NCI-H2227 treated with DMSO at 0.1 percent for 48 hours (cell line): ENCODE results near the gene GBP7.
"Not testable (repeated sequence)": the region's sequence is repeated elsewhere in the genome, so short reads cannot be mapped to it uniquely, and the experiment has no call there.

ENCODE experiments used
- DNase-seq: peaks from one replicate; lab custom pipeline; 2025; lab: John Stamatoyannopoulos, UW

Gene GBP7

DNA sequence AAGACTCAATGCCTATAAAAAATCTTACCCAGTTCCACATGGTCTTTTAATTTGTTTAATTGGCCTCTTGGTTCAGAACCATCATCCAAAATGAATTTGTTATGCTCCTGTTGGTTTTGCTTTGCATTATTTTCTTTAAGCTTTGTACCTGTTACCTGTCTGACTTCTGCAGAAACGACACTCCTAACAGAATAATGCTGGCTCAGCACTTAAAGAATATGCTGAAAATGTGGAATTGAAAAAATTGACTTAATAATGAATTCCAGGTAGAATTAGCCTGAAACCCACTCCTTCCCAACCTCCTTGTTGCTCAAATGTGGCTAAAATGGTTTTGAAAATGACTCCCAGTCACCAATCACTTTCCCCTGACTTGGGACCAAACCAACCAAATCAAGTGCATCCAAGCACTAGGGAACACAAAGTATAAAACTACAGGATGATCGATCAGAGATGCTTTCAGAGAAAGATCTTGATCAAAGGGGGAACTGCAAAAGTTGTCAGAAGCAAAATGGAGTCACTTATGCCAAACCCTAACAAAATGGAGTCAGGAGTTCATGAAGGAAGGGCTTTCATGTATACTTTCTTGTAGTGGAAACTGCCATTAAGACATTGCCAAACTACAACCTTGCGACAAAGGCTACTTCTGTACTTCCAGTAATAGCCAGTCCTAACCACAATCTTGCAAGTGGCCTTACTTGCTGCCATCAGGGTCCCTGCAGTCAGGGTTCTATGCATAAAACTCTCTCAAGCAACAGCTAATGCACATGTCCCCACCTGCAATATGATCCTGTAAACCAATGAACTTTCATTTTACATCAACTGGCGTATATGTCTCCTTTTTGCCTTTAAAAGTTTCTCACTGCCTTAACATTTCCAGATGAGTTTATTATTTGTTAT is 5.4 kb downstream of the GBP7 start:
- DNase-seq: no peak

DNA sequence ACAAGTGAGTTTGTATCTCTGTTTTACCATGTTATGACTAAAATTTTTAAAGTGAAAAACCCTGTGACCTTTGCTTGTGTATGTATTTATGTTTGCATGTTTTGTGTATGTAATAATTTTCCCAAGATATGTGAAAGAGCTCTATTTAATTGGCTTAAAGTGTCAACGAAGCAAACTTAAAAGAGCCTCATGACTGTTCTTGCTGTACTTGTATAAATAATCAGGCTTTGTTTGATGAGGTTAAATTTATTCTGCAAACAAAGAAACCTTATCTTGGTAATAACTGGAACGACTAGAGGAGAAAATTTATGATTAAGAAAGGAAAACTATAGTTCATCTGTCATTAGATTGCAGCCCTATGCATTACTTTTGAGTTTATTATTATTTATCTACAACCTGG is 6.6 kb downstream of the GBP7 start:
- DNase-seq: no peak

- DNase-seq: no peak
Observed at GRCh38 chr1:89167590-89168230, 8.1 kb downstream of the GBP7 start.

GRCh38 chr1:89166705-89167104 is 9.1 kb downstream of the GBP7 start:
- no peak for DNase-seq

DNA sequence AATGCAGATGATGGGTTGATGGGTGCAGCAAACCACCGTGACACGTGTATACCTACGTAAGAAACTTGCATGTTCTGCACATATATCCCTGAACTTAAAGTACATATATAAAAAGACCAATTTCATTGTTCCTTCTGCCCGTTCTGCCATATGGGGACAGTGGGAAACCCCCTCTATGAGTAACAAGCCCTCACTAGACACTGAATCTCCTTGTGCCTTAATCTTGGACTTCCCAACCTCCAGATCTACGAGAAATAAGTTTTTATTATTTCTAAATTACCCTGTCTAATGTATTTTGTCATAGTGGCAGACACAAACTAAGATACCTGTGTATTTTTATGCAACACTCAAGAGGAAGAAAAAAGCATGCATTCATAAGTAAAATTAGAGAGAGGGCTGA is 10.0 kb downstream of the GBP7 start:
- DNase-seq: no peak

DNA sequence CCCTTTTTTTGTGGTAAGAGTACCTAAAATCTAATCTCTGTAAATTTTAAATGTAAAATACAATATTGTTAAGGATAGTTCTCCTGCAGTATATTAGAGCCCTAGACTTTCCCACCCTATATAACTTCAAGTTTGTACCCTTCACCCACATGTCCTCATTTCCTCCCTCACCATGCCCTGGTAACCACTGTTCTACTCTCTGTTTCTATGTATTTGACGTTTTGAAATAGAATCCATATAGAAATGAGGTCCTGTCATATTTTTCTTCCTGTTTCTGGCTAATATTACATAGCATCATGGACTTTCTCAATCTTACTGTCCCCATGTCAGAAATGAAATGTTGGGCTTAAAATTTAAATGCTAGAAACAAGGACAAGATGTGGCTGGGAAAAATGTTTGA is 24.8 kb downstream of the GBP7 start:
- DNase-seq: no peak

DNA sequence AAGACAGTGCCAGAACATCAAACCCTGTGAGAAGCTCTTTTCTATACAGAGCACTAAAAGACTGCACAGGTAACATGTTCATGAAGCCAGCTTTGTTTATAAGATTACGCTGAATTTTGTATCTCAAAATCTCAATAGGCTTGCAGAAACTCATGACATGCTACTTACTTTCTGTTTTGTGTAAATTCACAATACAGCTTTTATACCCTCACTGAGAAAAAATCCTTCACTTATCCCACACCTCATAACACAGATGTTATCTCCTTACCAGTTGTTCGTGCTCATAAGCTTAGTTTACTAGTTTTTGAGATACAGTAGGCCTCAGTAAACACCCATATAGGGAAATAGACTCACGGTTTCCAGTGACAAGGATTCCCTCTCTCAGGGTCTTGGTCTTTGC is 25.8 kb downstream of the GBP7 start:
- no peak for DNase-seq

DNA sequence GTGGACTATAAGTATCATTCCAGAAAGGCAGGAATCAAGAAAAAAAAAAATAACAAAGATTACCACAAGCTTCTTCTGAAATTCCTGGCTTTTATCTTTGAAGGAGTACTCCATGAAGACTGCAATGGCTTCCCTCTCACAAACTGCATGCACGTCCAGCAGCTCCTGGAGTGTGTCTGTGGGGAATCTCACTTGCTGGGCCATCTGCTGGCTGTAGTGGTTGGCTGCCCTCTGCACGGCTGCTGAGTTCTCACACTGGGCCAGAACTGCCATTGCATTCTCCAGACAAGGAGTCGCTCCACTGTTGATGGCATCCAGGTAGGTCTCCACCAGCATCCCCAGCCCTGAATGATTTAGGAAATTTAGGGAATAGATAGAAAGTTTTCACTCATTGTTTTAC is 26.6 kb downstream of the GBP7 start:
- no peak for DNase-seq

GRCh38 chr1:89147678-89148658 is 27.8 kb downstream of the GBP7 start:
- no peak for DNase-seq

DNA sequence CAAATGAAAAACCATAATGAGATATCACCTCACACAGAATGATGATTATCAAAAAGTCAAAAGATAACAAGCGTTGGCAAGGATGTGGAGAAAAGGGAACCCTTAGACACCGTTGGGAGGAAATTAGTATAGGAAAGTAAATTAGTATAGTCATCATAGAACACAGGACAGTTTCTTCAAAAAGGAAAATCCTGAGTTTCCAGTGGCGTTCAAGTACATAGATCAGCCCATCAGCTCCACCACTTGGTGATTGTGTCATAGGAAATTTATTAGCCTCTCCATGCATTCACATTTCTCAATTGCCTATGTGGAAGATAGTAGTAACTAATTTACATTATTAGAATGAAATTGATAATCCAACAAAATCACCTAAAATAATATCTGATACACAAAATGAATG is 29.1 kb downstream of the GBP7 start:
- DNase-seq: no peak

DNA sequence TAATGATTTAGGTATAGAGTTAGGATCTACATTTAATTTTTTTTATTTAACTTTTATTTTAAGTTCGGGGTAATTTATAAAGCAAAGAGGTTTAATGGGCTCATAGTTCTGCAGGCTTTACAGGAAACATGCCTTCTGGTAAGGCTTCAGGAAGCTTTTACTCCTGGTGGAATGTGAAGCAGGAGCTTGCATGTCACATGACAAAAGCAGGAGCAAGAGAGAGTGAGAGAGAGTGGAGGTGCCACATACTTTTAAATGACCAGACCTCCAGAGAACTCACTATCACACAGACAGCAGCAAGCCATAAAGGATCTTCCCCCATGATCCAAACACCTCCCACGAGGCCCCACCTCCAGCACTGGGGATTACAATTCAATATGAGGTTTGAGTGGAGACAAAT is 32.3 kb downstream of the GBP7 start:
- DNase-seq: no peak

GRCh38 chr1:89142160-89142559 is 33.6 kb downstream of the GBP7 start:
- no peak for DNase-seq

DNA sequence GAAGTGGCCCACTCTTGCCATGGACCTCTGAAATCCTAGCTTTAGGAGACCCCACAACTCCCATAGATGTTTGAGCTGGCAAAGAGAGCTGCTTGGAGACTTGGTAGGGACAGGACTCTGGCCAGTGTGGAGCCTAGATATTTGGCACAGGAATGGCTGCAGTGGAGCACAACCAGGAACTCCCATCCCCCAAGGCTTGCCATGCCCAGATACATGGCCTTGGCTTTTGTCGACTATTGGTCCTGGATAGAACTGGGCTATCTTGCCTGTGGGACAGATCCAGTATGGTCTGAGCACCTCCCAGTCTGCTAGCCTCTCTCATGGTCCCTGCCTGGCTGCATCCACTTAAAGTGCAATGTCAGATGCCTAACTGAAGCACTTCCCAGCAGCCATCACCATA is 42.1 kb downstream of the GBP7 start:
- no peak for DNase-seq

DNA sequence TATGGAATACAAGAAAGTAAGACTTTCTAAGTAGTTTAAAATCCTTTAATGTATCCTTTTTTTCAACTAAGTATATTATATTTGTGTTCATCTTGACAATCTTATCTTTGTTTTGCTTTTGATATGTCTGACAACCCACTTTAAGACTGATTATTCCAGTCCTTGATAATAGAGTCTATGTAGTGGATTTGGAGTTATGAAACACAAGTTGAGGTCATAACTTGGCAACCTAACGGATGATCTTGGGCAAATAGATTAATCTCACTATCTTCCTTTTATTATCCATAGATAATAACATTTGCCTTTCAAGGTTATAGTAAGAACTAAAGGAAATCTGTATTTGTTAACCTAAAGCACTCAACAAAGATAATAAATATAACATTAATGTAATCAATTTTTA is 45.1 kb downstream of the GBP7 start:
- DNase-seq: no peak

DNA sequence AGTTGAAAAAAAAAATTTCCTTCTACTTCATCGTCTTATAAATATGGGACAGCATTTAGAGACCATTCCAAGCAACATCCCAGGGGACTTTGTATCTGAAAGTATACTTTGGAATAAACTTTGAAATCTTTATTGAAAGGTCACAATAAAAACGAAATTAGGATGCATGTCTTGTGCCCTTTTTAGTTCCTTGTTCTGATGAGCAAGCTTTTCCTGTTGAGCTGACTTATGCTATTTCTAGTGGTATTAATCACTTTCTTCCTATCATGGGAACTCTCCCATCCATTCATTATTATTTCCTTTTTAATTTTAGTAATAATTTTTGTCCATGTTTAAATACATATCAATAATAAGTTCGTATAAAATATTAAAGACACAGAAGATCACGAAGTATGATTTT is 45.9 kb downstream of the GBP7 start:
- no peak for DNase-seq

- not testable (repeated sequence) for DNase-seq
Observed at GRCh38 chr1:89128003-89128458, 47.8 kb downstream of the GBP7 start.

DNA sequence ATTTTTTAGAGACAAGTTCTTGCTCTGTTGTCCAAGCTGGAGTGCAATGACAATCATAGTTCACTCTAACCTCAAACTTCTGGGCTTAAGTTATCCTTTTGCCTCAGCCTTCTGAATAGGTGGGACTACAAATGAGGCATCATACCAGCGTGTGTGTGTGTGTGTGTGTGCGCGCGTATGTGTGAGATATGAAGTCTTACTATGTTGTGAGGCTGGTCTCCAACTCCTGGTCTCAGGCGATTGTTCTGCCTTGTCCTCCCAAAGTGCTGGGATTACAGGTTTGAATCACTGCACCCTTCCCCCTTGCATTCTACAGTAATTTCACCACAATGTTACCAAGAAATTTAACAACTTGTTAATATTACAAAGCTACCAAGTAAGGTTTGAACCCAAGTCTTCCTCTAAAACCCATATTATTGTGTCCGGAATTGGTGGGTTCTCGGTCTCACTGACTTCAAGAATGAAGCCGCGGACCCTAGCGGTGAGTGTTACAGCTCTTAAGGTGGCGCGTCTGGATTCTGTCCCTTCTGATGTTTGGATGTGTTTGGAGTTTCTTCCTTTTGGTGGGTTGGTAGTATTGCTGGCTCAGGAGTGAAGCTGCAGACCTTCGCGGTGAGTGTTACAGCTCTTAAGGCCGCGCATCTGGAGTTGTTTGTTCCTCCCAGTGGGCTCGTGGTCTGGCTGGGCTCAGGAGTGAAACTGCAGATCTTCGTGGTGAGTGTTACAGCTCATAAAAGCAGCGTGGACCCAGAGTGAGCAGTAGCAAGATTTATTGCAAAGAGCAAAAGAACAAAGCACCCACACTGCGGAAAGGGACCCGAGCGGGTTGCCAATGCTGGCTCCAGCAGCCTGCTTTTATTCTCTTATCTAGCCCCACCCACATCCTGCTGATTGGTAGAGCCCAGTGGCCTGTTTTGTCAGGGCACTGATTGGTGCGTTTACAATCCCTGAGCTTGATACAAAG is 48.9 kb downstream of the GBP7 start:
- DNase-seq: not testable (repeated sequence)

DNA sequence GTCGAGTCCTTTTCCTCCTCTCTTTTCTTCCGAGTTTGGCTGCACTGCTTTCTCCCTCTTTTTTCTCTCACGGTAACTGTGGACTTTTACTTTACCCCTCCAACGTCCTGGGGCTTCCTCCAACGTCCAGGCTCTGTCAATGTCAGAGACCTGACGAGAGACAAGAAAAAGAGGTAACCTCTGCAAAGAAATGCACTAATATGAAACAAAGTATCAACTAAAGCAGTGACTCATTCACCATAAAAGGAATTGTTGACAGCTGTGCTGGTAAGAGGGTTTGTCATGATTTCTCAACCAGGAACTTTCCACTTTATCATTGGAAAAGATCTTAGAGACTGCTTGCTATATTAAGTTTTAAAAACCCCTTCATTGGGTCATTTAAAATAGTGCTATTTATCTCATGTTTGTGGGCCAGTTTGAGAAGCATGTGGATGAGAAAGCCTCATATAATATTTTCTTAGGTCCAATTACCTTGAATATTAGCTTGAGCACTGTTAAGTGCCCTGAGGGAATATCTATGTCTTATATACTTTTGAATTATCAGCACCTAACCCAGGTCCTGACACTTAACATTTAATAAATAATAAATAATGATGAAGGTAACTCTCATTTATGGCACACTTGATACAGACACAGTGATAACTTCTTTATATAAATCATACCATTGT is 49.8 kb downstream of the GBP7 start, which contains the start of gene GBP2:
TSS of gene GBP2 (minus strand) at position 202 of the 668 bp plus-strand sequence. CDS start 4,148 bp downstream, outside the sequence.
- DNase-seq: no peak

DNA sequence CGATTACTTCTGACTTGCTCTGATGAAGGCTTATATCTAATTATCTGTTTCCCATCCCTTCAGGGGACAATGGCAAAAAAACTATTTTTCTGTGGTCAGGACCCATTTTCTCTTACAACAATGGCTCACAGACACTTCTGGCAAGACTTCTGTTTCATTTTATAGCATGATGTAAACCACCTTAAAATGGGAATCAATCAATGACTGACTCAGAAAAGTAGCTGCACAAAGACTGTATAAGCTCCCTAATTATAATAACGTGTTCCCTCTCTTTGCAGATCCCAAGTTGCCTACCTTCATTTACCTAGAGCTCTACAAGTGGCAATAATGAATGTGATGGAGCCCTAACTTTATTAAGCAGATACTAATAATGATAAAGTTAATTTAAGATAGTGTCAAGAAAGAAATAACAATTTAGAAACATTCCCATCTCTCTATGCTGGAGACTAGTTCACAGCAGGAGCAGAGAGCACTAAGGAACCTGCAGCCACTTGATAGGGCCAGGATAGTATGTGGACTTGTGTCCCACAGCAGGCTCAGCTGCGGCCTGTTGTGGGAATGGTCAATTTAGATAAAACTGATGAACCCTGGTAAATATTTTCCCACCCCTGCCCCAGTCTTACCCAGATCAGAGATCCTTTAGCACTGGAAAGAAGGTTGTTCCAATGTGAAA is 50.4 kb downstream of the GBP7 start:
- DNase-seq: no peak

- DNase-seq: no peak
Observed at GRCh38 chr1:89121641-89122040, 54.2 kb downstream of the GBP7 start.
